ENCODE measurements around the gene LGALS9. TPM values are rescaled to one million over a fixed set of nuclear protein-coding genes. Genes with fewer than 3 reads are reported as not detected.
"Not testable (repeated sequence)": the region's sequence is repeated elsewhere in the genome, so short reads cannot be mapped to it uniquely, and the experiment has no call there.

Gene LGALS9
- total RNA-seq, 1 donor from 2014 or later, result 0.41 TPM

- FAIRE-seq (no peak), DNase-seq (ENCODE audit: low spot score in 2 of 2) (no peak)
These were observed 19.8 kb downstream of the LGALS9 start for GRCh38 chr17:27650836-27651235.

GRCh38 chr17:27651411-27652345 lies 20.7 kb downstream of the LGALS9 start:
- FAIRE-seq, result no peak

GRCh38 chr17:27653449-27653971 lies 22.5 kb downstream of the LGALS9 start:
- FAIRE-seq; DNase-seq (ENCODE audit: low spot score in 2 of 2): not testable (repeated sequence)

More at GRCh38 chr17:27651411-27652345, 20.7 kb downstream of the LGALS9 start:
- no peak for DNase-seq (ENCODE audit: low spot score in 2 of 2)

- DNase-seq (ENCODE audit: low spot score in 2 of 2) (no peak), FAIRE-seq (no peak)
These were observed 23.1 kb downstream of the LGALS9 start for GRCh38 chr17:27654136-27654535.

- no peak for FAIRE-seq
- DNase-seq (ENCODE audit: low spot score in 2 of 2), result peak; percentile 34 to 70
These were observed 23.9 kb downstream of the LGALS9 start for GRCh38 chr17:27654654-27655524.

- not testable (repeated sequence) for DNase-seq (ENCODE audit: low spot score in 2 of 2); FAIRE-seq
These were observed 24.6 kb downstream of the LGALS9 start for GRCh38 chr17:27655525-27656111.

GRCh38 chr17:27656620-27657019 lies 25.6 kb downstream of the LGALS9 start:
- not testable (repeated sequence) for FAIRE-seq

GRCh38 chr17:27657620-27658019 lies 26.6 kb downstream of the LGALS9 start:
- FAIRE-seq (no peak), DNase-seq (ENCODE audit: low spot score in 2 of 2) (no peak)

More at GRCh38 chr17:27656620-27657019, 25.6 kb downstream of the LGALS9 start:
- DNase-seq (ENCODE audit: low spot score in 2 of 2), result not testable (repeated sequence)

- no peak for FAIRE-seq
- no peak for DNase-seq (ENCODE audit: low spot score in 2 of 2)
These were observed 28.7 kb downstream of the LGALS9 start for GRCh38 chr17:27659683-27660082.

- FAIRE-seq (no peak), DNase-seq (ENCODE audit: low spot score in 2 of 2) (no peak)
These were observed 29.4 kb downstream of the LGALS9 start for GRCh38 chr17:27660436-27660835.

GRCh38 chr17:27663936-27664605 lies 33.1 kb downstream of the LGALS9 start:
- no peak for FAIRE-seq
- DNase-seq (ENCODE audit: low spot score in 2 of 2), result no peak

- FAIRE-seq, result no peak
- DNase-seq (ENCODE audit: low spot score in 2 of 2), result no peak
These were observed 33.6 kb downstream of the LGALS9 start for GRCh38 chr17:27664606-27664965.

- FAIRE-seq (no peak), DNase-seq (ENCODE audit: low spot score in 2 of 2) (no peak)
These were observed 34.6 kb downstream of the LGALS9 start for GRCh38 chr17:27665549-27665948.

GRCh38 chr17:27666270-27666669 lies 35.3 kb downstream of the LGALS9 start:
- DNase-seq (ENCODE audit: low spot score in 2 of 2); FAIRE-seq: not testable (repeated sequence)

- FAIRE-seq, result no peak
- no peak for DNase-seq (ENCODE audit: low spot score in 2 of 2)
These were observed 36.0 kb downstream of the LGALS9 start for GRCh38 chr17:27666831-27667560.

GRCh38 chr17:27667656-27668487 lies 36.9 kb downstream of the LGALS9 start:
- DNase-seq (ENCODE audit: low spot score in 2 of 2) (no peak), FAIRE-seq (no peak)

GRCh38 chr17:27668488-27668823 lies 37.5 kb downstream of the LGALS9 start:
- no peak for FAIRE-seq

GRCh38 chr17:27669136-27669535 lies 38.1 kb downstream of the LGALS9 start:
- DNase-seq (ENCODE audit: low spot score in 2 of 2) (no peak), FAIRE-seq (no peak)

More at GRCh38 chr17:27668488-27668823, 37.5 kb downstream of the LGALS9 start:
- no peak for DNase-seq (ENCODE audit: low spot score in 2 of 2)

All from frontal cortex (tissue), 4 donors.